GM21619 (cell line): Measurements from ENCODE around the gene TNK2.
A peak's percentile ranks its signal among the peaks of the same experiment; 100 is the strongest.

Source experiments
- ATAC-seq: cut with Tn5 transposase; IDR thresholded peaks from one replicate; pipeline ENCODE4 v1.9.1; 2021; ENCODE audit not compliant: unreplicated experiment

TNK2 gene

DNA sequence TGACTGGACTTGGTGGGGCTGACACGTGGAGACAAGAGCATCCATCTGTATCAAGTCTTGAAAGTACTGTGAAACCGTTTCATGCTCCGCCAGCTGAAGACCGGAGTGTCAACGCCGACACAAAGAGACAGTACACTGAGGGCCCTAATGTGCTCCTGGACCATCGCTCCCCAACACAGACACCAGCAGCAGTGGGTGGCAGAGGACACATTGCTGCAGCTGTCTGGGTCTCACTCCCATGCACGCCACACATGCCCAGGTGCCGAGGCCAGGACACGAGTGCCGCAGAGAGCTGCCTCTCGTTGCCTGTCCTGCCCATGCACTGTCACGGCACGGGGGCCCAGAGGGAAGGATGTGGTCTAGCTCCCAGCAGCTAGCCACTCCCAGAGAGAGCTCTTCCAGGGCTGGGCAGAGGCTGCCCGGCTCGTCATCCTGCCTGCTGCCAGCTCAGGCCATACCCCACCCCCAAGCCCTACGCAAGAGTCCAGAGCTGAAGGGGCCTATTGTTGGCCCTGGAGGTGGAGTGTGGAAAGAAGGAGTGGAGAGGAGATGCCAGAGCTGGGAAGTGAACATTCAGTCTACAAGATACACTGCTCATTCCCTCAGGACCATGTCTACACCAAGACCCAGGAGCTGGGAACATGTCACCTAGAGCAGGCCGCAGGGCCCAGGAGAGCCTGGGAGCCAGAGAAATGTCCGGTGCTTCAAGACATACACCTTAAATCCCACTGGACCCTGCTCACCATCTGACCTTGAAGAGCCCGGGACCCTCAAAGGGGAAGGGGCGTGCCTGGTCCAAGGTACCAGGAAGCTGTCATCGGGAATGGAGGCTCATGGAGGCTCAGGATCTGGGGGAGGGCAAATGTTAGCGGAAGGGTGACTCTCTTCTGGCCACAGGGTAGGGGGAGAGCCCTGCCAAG is 7.7 kb downstream of the TNK2 start:
- peak; percentile 48 for ATAC-seq

- ATAC-seq, result no peak
These were observed 8.5 kb downstream of the TNK2 start for GRCh38 chr3:195899701-195900435.

DNA sequence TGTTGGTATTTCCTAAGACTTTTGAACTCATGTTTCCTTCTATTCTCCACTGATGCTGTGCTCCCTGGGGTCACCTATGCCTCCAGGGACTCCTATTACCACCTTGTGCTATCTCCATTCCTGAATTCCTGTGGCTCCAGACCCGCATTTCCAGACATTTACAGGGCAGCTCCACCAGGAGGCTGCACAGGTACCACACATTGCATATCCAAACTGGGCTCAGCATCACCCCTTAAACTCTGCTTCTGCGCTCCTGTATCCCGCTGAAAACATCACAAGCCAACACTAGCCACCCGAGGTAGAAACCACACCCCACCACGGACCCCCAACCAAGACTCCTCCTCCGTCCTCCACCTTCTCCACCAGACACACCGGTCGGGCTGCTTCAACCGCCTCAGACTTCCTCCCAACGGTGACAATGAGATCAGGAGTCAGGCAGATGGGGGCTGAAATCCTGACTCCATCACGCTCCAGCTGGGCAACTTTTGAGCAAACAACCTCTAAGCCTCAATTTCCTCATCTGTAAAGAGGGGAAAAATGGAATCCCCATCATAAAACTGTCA is 10.4 kb downstream of the TNK2 start:
- no peak for ATAC-seq

GRCh38 chr3:195897081-195897852 is 11.1 kb downstream of the TNK2 start:
- no peak for ATAC-seq

GRCh38 chr3:195896361-195897080 is 11.8 kb downstream of the TNK2 start:
- no peak for ATAC-seq

DNA sequence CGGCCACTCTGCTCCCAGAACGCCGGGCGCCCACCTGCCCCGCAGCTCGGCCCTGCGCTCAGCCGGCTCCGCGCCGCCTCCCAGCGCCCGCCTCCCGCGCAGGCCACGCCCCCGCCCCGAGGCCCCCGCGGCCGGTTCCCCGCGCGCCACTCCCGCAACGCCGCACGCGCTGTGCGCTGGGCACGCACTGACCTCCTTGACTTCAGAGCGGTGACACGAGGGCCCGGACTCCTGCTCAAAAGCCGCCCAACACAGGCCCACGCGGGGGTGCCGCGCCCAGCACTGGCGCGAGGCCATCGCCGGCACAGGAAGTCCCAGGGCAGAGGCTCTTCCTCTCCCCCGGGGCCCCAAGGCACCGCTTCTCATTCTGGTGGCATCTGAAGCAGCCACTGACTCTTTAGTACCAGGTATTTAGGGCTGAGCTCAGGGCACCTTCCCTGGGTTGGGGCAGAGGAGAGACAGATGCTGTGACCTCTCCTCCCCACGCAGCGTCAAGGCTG is 12.4 kb downstream of the TNK2 start:
- peak; percentile 46 for ATAC-seq

- peak; percentile 38 for ATAC-seq
These were observed 13.1 kb downstream of the TNK2 start for GRCh38 chr3:195895078-195895860.

DNA sequence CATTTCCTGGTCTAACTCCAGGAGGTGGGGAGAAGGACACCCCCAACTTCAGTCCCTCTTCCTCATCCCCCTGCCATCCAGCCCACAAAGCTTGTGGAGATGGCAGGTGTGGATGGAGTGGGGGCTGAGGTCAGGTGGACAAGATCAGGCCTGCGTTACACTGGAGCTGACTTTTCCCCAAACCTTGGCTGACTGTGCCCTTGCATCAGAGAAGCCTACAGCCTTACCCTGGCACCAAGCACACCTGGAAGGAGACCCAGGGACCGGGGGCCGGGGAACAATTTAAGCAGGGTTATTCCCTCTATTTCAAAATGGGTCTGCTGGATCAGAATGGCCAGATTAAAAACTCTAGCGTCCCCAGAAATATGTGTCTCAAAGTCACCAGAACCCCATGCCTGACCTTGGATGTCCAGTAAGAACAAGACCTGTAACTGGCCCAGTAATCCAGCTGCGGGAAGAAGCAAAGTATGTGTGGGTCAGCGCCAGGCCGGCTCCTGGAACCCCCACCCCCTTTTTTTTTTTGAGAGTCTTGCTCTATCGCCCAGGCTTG is 14.4 kb downstream of the TNK2 start:
- no peak for ATAC-seq

DNA sequence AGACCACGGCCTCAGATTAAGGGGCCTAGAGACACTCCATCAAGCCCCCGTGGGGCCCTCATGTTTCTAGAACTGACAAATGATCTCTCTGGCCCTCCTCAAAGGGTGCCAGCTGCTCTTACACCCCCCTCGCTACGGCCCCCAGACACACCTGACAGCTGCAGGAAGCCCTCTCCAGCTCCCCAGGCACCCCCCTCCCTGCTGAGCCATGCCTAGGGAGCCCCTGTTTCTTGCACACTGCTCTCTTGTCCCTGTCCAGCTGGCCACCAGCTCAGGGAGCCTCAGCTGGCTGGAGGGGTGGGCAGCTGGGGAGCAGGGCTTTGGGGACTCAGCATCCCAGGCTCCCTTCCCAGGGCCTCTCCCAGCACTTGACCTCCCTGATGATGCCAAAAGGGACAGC is 14.8 kb downstream of the TNK2 start:
- no peak for ATAC-seq

- no peak for ATAC-seq
These were observed 15.3 kb downstream of the TNK2 start for GRCh38 chr3:195893044-195893395.

- no peak for ATAC-seq
These were observed 16.0 kb downstream of the TNK2 start for GRCh38 chr3:195892105-195893043.

GRCh38 chr3:195891431-195892104 is 16.8 kb downstream of the TNK2 start:
- no peak for ATAC-seq

- ATAC-seq, result no peak
These were observed 18.5 kb downstream of the TNK2 start for GRCh38 chr3:195889870-195890295.

- ATAC-seq, result no peak
These were observed 19.1 kb downstream of the TNK2 start for GRCh38 chr3:195888981-195889869.

DNA sequence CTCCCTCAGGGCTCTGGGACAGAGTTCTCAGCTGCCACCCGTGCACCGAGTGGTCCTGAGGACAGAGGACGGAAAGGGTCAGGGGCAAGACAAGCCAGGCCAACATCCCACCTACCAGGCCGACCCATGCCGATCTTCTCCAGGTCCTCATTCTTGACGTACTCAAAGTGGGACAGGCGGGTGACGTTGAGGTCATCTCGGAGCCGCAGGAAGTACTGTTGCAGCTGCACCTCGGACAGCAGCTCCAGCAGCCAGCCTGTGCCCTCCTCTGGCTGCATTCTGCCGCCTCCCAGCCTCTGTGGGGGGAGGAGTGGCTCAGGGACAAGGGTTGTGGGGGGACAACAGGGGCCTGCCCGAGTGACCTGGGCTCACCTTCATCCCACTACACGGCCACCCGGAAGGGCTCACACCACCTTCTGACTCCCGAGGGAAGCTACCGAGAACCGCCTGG is 20.0 kb downstream of the TNK2 start:
- ATAC-seq, result no peak

DNA sequence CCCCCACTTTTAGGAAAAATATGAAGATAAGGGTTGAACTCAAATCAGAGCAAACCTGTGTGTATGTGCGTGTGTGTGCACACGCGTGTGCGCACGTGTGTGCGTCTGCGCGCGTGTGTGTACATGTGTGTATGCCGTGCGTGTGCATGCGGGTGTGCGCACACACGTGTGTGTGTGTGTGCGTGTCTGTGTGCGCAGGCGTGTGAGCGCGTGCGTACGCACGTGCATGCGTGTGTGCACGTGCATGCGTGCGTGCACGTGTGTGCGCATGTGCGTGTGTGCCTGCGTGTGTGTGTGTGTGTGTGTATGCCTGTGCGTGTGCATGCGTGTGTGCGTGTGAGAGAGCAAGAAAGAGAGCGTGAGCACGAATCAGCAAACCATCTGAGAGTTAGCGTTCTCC is 20.7 kb downstream of the TNK2 start:
- no peak for ATAC-seq
